HG03066 (cell line): ENCODE results near the gene NTN1.

Source experiments
- ATAC-seq: cut with Tn5 transposase; IDR thresholded peaks from one replicate; pipeline ENCODE4 v1.9.1; 2021; ENCODE audit warnings: low read depth; ENCODE audit not compliant: unreplicated experiment

Gene NTN1

DNA sequence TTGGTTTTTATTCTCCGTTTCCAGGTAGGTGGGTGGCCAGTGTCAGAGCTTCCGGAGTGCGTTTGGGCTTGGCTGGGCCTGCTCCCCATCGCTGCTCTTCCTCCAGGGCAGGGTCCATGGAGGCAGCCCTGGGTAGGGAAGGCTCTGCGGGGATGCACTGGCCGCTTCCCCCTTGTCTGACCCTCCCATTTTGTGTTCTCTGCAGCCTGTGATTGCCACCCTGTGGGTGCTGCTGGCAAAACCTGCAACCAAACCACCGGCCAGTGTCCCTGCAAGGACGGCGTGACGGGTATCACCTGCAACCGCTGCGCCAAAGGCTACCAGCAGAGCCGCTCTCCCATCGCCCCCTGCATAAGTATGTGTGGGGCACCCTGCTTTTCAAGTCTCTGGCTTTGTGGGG lies 158.3 kb downstream of the NTN1 start:
- ATAC-seq: no peak

DNA sequence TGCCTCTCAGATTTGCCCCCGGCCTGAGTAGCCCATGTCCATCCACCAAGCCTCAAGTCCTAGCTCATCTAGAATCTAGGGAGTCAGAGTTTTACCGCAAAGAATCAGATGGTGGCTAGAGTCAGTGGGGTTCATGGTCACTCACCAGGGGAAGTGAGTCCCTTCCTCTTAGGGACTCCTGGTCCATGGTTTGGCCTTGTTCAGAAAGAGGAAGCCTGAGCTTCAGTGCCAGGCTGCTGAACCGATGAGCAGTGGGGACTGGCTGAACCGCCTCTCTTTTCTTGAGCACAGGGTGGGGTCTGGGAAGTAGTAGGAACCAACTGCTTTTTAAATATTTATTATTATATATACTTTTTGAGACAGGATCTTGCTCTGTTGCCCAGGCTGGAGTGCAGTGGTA lies 160.3 kb downstream of the NTN1 start:
- ATAC-seq: no peak

DNA sequence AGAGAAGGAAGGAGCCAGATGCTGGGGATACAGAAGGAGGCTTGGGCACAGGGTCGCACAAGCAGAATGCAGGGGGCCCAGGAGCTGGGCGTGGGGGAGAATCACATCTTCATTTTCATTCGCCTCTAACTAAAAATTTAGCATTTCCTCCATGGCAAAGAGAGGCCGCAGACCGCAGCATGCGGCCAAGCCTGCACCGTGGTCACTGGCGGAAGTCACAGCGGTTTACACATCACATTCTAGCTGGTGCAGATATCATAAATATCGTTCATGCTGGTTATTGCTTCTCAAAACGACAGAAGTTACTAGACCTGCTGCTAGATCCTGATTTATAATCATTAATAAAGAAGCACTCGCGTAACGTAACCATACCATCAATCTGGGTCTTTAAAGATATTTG lies 162.0 kb downstream of the NTN1 start:
- ATAC-seq: no peak

DNA sequence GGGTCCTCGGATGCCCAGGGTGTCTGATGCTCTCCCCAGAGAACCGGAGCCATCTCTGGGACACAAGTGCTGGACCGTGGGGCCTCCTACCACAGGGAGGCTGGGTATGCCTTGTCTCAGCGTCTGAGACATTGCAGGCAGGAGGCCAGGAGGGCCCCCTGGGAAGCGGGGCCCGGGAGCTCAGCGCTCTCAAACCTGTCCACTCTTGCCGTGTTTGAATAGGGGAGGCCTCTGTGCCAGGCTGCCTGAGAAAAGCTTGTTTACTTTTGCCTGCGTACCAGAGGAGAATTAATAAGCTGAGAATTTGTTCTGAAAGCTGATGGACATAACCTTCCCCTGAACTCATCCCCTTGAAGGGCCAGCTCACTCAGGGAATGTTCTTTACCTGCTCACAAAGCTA lies 163.8 kb downstream of the NTN1 start:
- no peak for ATAC-seq

DNA sequence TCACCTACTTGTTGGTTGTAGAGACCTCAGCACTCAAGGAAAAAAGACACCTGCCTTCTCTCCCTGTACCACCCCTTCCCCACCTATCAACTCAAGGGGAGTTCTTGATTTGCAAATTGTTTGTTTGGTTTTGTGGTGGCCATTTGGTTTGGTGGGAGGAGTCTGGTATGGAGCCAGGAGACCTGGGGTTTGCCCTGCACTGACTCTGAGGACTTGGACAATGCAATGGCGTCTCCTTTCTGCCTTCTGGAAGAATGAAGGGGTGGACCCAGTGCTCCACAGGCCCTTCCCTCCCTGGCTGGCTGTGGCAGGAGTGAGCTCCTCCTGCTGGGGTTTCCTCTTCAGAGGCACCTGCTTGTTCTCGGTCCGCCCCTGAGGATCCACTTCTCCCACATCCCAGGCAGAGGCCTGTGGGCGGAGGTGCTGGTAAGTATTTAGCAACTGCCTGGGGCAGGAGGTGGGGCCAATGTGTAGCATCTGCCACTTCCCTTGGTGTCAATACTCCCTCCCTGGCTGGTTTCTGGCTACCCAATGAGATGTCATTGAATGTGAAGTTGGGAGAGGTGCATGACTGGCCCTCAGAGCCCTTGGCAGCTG lies 164.5 kb downstream of the NTN1 start:
- ATAC-seq: no peak

DNA sequence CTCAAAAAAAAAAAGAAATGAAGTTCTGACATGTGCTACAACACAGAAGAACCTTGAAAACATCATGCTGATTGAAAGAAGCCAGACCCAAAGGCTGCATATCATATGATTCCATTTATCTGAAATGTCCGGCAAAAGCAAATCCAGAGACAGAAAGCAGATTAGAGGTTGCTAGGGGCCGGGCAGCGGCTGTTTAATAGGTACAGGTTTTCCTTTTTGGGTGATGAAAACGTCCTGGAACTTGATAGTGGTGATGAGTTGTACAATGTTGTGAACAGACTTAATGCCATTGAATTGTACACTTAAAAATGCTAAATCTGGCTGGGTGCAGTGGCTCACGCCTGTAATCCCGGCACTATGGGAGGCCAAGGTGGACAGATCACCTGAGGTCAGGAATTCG lies 166.5 kb downstream of the NTN1 start:
- ATAC-seq: no peak

DNA sequence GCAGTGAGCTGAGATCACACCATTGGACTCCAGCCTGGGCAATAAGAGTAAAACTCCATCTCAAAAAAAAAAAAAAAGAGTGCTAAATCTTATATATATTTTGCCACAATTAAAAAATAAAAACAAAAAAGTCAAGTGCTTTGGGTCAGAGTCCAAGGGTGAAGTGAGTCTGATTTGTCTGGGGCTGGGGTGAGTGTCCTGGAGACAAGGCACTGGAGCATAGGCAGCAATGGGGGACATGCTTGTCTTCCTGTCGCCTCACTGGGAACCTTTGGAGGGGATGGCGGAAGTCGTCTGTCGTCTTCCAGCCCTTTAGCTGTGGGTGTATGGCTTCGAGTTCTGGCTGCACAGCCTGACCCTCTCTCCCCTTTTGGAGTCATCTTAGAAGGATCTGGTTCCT lies 167.1 kb downstream of the NTN1 start:
- no peak for ATAC-seq

DNA sequence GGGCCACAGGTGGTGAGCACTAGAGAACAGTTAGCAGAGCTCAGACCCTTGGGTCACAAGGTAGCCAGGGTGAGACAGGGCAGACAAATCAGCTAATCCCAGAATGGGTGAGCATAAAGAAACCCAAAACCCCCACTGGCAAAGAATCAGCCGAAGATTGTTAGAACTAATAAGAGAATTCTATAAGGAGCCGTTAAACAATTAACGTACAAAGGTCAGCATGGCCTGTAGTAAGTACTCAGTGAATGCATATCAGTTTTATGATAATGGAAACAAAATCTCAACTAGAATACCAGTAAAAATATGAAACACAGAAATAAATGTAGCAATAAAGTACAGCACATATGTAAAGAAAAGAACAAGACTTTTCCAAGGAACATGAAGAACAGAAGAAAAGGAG lies 168.6 kb downstream of the NTN1 start:
- no peak for ATAC-seq

DNA sequence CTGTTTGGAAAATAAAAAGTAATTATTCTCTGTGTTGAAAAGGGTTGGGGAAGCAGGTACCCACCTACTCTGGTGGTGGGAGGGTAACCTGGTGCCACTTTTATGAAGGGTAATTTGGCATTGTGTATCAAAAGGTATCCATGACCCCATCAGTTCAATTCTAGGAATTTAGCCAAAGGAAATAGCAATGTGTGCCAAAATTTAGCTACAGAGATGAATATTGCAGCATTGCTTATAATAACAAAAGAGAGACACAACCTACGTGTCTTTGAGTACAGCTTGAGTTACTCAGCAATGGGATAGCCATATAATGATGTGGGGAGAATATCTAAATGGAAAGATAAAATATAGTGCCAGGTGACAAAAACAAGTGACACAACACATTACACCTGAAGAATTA lies 170.7 kb downstream of the NTN1 start:
- no peak for ATAC-seq

DNA sequence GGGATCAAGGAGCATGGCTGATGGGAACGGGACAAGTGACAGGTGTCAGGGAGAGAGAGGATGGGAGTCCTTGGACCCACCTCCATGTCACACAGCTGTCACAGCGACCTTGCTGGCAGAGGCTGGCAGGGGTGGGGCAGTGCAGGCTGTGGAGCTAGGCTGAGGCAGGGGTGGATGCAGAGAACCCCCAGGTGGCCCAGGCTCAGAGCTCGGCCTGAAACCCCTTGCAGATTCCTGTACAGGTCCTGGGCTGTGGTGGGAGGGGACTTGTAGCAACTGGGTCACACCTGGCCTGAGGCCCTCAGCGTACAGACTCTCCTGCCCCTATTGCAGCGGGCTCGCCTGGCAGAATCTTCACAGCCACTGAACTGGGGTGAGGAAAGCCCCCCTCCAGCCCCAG lies 174.1 kb downstream of the NTN1 start:
- no peak for ATAC-seq

DNA sequence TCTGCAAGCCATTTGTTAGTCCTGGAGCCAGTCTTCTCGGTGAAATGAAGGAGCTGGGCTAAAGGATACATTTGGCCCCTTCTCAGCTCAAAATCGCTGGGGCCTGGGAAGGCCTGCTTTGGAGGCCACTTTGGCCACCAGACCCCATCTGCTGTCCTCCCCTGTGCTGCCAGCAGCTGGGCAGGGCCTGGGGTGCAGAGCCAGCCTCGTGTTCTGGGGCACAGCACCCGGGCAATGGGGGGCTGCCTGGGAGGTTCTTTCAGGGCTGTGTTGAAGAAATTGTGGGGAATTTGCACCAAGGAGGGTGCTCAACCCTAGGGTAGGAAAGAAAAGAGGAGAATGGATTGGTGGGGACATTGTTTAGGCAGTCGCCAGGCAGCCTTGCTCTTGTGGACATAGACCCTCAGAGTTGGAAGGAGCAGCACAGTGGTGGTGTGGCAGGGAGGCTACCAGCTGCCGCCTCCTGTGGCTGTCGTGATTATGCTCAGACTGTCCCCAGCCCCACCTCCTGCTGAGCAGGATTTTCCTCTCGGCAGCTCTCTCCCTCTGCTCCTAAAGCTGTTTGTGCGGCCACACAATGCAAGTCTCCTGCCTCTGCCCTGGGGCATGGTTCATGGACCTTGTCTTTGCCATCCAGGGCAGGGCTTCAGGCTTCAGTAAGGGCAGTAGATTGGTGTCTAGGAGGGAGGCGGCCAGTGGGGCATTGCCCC lies 174.8 kb downstream of the NTN1 start:
- no peak for ATAC-seq

DNA sequence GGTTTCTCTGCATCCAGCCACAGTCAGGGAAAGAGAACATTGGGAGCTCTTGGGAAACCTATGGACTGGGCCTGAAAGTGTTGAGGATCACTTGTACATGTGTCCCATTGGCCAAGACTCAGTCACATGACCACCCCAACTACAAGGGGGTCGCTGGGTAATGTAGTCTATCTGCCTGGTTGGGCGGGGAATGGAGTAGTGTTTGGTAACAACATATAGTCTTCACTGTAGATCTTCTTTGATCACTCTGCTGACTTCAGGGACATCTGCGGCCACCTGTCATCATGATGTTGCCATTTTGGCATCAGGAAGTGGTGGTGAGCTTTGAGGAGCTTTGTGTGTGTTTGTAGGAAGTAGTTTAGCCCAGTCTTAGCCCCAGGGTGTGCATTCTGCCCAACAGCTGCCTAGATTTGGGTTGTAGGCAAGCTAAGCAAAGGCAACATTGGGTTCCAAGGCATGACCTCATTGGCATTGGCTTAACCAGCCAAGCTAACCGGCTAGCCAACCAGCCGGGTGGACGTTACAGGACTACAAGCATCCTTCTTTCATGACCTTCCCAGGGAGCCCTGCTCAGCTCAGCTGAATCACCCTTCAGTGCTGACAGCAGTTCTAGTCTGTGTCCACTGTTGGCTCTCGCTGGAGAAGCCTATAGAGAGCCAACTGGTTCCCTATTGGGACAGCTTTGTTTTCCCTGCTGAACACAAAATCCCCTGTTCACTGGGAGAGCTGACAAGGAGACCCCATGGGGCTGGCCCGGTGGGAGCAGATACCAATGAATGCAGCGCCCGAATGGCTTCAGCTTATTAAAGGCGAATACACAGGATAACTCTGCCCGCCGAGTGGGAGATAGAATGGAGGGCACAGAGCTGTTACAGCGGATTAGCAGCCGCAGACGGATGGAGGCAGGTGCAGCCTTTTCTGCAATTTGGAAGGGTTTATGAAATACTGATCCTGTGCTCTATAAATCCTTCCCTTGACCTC lies 178.6 kb downstream of the NTN1 start:
- no peak for ATAC-seq

DNA sequence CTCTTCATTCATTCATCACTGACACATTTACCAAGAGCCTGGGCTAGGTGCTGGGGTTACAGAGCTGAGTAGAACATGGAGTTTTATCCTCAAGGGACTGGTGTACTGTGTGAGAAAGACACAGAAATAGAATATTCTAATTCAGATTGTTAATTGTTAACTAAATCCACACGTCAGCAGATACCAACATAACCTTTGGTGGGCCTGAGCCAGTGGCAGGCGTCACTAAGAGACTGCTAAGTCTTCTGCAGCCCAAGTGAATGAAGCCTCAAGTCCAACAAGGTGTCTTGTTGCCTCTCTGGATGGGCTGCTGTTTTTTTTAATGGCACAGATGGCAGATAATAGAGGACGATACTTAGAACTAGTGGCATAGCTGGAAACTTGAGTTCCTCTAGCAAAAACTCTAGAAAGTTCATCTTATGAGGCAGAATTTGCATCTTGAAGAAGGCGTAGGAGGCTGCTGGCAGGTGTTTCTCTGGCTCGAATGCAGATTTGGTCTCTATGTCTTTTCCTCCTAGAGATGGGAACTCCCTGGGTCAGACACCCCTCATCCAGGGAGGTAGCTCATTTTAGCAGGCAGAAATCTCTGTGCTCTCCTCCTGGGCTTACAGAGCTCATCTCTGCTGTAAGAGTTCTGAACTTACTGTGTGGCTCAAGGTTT lies 179.5 kb downstream of the NTN1 start:
- ATAC-seq: peak; percentile 68

DNA sequence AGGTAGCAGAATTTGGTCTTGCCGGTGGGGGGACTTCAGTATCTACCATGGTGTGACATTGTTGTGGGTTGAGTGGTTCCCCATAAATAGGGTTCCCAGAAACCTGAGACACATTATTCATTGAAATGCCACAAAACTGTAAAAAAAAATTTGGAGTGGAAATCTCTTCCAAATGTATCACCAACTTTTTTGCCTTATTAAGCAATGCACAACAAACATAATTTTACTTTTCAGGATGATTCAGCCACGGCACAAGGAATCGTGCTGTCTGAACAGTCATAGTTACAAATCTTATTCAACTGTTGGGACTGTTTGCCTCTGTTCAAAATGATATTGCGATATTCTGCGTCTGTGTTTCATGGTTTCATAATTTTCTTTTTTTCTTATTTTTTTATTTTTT lies 181.2 kb downstream of the NTN1 start:
- ATAC-seq: no peak

DNA sequence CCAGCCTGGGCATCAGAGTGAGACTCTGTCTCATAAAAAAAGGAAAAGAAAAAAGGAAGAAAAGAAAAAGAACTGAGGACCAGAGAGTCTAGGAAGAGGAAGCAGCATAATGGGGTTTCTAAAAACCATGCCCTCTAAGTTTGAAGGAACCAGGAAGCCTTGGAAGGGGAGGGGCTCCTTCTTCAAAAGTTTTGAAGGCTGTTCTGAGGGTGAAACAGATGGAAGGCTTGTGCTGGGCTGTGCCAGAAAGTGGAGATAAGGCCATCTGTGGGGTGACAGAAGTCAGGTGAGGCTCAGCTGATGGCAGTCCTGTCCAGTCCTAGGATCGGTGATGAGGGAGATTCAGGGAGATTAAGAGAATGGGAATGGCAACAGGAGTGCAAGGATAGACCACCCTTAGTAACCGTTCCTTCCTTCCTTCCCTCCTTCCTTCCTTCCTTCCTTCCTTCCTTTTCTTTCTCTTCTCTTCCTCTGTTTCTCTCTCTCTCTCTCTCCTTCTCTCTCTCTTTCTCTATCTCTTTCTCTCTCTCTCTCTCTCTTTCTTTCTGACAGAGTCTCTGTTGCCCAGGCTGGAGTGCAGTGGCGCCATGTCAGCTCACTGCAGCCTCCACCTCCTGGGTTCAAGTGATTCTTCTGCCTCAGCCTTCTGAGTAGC lies 182.6 kb downstream of the NTN1 start:
- ATAC-seq: no peak

DNA sequence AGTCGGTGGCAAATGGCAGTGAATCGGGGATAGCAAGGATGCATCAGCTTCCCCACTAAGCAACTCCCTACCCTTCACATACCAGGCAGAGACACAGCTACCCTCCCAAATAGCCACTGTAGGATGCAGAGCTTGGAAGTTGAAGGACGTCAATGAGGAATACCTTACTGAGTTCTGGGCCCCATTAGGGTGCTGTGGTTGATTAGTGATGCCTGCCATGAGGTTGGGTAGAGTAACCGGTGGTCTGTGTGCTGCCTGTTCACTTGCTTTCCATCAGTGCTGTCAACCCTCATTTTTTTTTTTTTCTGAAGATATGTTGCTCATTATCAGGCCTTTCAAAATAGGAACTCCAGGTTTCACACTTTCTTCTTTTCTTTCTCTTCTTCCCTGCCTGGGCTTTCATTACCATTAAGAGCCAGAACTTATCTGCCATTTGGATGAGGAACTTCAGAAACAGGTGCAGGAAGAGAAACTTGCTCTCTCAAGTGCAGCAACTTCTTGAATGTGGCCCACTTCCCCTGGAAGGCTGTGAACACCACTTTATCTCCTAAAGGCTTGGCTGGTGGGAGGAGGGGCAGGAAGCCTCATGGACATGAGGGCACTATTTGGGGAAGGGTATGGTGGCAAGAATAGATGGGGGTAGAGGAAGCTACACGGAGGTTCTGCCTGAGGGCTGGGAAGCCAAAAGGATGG lies 183.5 kb downstream of the NTN1 start:
- ATAC-seq: no peak

DNA sequence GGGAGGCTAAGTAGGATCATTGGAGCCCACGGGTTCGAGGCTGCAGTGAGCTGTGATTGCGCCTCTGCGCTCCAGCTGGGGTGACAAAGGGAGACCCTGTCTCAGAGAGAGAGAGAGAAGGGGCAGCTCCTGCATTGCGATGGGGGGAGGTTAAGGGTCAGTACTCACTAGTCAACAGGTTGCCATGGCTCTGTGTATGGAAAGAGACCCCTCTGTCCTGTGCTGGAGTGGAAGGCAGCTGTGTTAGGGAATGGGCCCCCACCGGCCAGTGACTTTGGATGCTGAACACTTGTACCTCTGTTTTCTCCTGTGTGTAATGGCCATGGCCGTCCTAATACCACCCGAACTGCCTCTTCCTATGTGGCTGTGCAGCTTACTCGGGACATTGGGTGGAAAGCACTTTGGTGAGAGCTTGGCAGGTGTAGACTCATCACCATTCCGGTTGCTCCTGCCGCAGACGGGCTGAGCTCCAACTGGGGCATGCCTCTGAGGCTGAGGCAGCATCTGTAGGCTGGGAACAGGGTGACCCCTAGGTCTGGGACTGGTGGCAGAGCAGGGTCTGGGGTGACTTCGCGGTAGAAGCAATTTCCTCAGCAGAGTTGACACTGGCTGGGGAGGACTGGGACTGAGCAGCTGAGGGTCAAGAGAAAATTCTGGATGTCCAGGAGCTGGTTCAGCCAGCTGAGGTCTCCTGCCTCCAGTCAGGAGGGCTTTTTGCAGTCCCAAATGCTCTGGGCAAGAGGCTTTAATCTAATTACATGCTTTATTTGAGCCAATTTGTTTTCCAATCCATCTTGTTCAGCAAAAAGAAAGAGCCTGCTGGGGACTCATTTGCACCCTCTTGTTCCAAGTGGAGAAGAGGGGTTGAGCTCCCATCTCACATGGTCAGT lies 184.5 kb downstream of the NTN1 start:
- no peak for ATAC-seq

DNA sequence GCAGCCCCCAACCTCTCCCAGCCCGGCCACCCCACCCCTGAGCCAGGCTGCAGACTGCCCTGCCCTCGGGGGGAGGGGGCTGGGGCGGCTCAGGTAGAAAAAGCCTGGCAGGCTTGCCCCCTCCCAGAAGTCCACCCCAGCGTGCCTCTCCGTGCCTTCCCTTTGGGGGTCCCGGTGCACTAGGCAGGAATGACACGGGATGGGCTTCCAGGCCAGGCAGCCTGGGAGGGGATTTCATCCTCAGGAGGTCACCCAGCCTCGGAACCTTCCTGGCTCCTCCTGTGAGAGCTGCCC lies 185.0 kb downstream of the NTN1 start:
- no peak for ATAC-seq

DNA sequence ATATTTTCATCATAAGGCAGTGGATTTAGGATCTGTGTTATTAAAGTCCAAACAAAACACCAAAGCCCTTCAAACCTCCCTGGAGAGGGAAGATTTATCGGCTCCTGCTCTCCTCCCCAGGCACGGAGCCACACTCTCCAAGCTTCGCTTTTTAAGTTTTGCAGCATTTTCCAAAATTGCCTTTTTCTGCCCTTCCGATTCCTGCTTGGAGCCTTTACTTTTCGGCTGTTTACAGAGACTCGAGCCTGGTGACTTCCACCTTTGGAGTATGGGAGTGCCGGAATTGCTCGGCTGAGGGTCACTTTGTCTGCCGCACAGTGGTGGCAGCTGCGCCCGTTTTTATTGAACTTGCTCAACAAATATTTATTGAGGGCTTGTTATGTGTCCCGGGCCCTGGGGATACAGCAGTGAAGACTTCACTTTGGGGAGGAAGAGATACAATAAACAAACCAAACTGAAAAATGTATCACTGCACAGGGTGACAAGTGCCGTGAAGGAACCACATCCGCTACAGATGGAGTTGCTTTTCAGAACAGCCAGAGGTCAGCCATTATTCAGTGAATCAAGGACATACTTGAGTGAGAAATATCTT lies 185.5 kb downstream of the NTN1 start:
- ATAC-seq: no peak
